Middle frontal gyrus (tissue), 1 donor: ENCODE results near the gene CINP.
"Not testable (repeated sequence)": the region's sequence is repeated elsewhere in the genome, so short reads cannot be mapped to it uniquely, and the experiment has no call there.

Experiments
- DNase-seq: peaks from one replicate; pipeline ENCODE4 v3.0.0-alpha.2; 2015; ENCODE audit warnings: low spot score; ENCODE audit errors: extremely low spot score

Gene CINP

DNA sequence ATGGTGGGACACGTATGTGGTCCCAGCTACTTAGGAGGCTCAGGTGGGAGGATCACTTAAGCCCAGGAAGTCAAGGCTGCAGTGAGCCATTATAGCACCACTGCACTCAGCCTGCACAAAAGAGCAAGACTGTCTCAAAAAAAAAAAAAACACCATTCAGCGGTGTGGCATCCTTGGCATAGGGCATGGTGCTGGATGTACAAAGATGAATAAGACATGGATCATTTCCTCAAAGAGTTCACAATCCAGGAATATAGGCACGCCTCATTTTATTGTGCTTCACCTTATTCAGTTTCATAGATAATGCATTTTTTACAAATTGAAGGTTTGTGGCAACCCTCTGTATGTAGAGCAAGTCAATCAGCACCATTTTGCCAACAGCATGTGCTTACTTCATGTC lies 6.4 kb downstream of the CINP start:
- no peak for DNase-seq

DNA sequence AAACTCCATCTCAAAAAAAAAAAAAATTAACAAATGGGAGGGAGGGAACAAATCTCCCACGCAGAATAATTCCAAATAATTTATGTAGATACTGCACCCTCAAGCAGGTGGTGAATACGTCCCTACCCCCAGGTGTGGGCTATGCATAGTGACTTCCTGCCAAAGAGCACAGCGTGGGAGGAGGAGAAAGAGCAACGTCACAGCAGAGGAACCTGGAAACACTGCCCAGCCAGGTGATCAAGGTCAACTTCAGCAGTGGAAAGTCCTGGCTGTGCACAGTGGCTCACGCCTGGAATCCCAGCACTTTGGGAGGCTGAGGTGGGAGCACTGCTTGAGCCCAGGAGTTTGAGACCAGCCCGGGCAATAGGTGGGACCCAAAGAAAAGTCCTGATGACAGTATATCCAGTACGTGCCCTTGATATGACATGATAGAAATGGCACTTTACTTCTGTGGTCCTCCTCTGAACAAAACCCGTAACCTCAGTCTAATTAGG lies 9.5 kb downstream of the CINP start:
- no peak for DNase-seq

DNA sequence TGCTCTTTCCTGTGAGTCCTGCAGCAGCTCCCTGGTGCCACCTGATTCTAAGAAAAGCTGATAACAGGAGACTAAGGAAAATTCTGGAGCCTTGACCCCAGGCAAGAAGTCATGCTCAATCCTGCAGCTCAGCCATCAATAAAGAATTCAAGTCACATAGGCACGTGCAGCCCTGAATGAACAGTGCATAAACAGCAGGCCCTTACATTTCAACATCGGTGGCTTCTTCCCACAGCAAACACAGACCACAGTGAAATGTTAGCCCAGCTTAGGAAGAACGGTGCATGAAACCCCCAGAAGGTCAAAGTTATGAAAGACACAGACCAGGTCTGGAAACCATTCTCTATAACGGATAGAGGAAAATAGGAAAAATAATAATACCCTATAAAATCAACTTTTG lies 10.5 kb downstream of the CINP start:
- DNase-seq, result no peak

DNA sequence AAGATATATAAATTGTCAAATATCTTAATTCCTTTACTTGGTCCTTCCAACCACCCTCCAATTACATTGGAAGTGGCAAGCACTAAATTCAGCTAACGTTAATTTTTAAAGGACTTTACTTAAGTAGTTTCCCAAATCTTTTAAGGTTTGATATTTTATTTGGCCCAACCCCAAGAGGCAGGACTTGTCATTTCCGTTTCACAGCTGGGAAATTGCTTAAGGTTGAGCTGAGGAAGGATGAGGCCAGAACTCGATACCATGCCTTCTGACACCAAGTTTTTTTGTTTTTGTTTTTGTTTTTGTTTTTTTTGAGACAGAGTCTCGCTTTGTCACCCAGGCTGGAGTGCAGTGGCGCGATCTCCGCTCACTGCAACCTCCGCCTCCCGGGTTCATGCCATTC lies 11.1 kb downstream of the CINP start:
- DNase-seq, result not testable (repeated sequence)

DNA sequence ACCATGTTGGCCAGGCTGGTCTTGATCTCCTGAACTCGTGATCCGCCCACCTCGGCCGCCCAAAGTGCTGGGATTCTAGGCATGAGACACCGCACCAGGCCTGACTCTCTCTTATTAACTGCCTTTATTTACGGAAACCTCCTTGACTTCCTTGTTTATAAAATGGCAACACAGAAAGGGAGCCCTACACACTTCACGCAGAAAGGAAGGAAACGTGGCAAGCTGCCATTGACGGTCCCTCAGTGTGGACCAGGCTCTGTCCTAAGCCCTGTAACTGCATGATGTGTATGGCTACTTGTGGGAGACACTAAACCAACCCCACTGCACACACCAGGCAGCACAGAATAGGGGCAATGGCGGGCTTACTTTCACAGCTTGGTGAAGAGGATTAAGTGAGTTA lies 11.7 kb downstream of the CINP start:
- DNase-seq, result no peak

DNA sequence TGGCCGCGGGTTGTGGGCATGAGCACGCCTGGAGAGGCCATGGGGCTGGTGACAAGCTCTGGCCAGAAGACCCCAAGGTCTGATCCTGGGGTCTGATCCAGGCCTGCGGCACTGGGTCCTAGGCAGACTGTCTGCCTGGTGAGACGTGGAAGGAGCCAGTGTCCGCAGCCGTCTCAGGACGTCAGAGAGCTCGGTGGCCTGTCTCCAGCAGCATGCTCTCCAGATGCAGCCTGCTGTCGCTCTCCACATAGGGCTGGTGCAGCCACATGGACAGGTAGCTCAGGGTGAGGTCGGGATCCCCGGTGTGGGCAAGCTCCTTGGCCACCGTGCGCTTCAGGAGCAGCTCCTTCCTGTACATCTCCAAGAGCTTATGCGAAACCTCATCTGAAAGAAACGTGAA lies 14.3 kb downstream of the CINP start:
- DNase-seq, result no peak

DNA sequence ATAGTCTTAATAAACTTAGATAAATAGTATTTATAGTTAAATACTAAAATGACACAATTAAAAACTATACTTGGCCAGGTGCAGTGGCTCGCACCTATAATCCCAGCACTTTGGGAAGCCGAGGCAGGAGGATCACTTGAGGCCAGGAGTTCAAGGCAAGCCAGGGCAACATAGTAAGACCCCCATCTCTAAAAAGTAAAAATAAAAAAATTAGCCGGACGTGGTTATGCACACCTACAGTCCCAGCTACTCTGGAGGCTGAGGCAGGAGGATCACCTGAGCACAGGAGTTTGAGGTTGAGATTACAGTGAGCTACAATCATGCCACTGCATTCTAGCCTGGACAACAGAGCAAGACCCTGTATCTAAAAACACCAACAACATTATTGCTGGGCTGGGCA lies 16.0 kb downstream of the CINP start:
- no peak for DNase-seq

DNA sequence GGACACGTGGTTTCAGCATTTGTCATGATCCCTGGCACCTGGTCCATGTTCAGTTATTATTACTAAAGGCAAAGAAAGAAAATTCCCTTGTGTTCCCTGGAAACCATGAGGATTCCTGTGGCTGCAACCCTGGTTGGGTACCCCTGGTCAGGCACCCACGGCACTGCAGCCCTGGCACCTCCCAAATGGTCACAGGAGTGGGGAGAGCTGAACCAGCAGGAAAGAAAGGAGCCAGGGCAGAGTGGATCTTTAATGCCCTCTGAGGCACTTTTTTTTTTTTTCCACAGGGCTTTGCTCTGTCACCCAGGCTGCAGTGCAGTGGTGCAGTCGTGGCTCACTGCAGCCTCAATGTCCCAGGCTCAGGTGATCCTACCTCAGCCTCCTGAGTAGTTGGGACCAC lies 17.5 kb downstream of the CINP start:
- no peak for DNase-seq

DNA sequence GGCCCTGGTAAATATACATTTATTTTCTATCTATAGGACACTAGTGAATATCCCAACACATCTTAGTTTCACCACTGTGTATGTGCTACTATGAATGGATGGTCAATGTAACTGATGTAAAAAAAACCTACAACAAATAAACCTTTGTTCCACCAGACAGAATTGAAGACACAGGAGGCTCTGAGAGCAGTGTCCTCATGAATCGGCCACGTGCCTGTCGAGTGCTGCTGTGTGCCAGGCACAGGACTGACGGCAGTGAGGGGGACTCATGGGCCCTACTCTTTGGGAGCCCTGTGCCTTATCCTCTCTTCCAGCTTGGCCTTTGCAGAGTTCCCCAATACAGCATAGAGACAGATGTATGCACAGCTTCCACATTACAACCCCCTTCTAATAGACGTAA lies 18.2 kb downstream of the CINP start:
- DNase-seq, result peak; percentile 59

DNA sequence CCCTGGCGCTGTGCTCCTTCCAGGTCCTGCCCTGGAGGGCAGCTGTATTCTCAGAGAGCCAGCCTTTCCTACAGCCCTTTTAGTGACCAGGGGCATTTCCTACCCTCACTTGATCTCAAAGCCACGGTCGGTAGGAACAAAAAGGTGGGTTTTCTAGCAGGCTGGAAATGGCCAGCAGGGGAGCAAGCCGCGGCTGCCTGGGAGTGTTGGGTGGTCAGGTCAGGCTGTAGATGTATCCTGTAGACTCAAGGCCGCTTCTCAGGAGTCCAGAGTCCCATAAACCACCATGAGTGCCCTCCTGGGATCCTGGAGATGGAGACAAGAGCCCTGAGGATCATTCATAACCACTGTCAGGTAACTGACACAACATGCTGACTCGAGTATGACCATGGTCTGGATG lies 18.6 kb downstream of the CINP start:
- DNase-seq, result no peak

DNA sequence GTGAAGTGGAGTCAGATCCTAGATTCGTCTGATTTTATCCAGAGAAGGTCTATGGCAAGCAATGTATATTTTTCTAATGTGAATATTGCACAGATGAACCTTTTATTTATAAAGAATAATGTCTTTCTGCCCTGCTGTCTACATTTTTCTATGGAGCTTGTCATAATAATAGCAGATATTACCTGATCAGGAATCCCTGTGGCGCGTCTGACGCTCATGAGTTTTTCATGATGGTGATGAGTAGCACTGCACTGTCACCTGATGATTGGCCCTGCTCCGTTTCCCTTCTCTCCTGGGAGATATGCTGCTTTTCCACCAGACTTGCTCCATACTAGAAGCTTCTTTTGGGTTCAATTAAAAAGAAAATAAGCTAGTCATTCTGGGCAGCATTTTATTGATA lies 20.5 kb downstream of the CINP start:
- DNase-seq, result no peak

DNA sequence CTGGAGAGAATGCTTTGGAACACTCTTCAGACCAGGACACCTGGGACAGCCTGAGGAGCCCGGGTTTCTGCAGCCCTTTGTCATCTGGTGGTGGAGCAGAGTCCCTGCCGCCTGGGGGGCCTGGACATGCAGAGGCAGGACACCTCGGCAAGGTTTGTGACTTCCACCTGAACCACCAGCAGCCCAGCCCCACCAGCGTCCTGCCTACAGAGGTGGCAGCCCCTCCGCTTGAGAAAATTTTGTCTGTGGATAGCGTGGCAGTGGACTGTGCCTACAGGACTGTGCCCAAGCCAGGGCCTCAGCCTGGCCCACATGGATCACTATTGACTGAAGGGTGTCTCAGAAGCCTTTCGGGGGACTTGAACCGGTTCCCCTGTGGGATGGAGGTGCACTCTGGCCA lies 21.1 kb downstream of the CINP start:
- DNase-seq, result no peak

DNA sequence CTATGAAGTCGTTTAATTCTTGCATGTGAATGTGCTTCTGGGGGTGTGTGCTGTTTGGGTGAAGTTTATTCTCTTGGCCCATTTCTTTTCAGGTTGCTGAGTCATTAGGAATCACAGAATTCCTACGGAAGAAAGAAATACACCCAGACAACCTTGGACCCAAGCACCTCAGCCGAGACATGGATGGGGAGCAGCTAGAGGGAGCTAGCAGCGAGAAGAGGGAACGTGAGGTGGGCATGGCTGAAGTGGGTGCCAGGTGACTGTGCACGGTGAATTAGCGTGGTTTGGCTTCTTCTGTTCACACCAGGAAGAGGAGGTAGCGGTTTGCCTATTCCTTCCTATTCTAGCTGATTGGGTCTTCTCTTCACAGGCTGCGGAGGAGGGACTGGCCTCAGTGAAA lies 24.0 kb downstream of the CINP start:
- DNase-seq, result no peak

DNA sequence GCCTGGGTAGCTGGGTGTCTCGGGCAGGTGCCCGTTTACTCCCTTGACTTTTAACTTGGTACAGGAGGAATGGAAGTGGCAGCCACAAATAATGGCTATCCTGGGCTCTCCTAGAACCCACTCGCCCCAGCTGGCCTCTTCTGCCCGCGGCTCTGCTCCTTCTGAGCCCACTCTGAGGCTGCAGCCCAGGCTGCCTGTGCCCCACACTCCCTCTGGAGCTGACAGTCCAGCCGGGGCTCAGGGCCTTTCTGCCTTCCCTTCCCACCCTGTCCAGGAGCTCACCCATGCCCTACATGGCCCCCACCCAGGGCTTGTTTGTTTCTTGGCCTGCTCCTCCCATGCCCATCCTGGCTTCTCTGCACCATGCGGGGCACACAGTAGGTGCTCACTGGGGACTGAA lies 27.5 kb downstream of the CINP start:
- no peak for DNase-seq

DNA sequence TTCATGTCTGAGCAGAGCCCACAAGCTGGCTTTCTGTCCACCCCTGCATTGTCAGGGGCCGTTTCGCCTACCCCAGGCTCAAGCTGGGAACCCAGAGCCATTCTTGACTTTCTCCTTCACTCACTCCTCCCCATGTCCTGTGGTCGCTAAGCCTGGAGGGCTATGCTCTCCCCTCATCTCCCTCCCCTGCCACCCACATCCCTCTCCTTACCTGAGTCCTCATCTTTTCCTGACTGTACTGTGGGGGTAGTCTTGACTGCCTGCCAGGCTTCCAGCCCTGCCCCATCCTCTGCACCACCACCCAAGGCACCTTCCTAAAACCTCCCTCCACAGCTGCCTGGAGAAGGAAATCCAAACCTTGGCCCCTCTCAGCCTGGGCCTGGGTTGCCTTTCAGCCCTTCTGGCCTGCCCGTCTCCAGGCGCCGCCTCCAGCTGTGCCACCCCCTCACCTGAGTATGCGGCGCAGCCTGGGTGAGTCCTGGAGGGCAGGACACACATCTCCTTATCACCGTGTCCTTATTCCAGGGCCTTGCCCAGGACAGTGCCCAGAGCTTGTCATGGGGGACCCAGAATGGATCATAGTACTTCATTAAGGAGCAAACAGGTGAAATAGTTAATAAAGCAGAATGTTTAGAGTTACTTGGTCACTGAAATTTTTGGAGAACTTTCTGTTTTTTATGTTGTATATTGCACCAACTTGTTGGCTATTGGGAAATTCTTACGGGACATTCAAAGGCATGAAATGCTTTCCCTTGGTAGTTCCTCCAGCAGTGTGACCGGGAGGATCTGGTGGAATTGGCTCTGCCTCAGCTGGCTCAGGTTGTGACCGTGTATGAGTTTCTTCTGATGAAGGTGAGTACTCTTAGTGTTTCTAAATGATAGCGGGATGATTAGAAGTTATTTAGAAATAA lies 28.6 kb downstream of the CINP start:
- no peak for DNase-seq

DNA sequence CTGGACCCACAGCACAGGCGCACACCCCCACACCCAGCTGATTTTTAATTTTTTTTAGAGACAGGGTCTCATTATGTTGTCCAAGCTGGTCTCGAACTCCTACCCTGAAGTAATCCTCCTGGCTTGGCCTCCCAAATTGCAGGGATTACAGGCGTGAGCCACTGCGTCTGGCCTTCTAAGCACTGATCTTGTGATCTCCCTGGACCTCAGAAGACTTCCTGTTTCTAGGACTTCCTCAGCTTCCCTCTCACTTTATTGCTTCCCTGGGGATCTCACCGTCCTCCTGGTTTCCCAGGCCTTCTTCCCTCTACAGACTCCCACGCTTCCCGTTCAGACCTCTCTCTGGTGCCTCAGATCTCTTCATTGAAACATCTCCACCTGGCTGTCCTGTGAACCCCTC lies 29.3 kb downstream of the CINP start:
- no peak for DNase-seq

DNA sequence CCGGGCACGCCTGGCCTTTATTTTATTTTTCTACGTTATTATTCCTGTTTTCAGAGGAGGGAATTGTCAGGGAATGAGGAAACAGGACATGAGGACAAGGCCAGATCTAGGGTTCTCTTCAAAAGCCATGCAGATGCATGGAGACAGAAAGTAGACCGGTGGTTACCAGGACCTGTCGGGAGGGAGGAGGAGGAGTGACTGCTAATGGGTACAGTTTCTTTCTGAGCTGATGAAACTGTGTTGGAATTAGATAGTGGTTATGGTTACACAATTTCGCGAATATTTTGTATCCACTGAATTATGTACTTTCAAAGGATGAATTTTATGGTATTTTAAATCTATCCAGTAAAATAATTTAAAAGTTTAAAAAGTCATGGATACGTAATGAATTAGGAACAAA lies 31.9 kb downstream of the CINP start:
- DNase-seq, result no peak

DNA sequence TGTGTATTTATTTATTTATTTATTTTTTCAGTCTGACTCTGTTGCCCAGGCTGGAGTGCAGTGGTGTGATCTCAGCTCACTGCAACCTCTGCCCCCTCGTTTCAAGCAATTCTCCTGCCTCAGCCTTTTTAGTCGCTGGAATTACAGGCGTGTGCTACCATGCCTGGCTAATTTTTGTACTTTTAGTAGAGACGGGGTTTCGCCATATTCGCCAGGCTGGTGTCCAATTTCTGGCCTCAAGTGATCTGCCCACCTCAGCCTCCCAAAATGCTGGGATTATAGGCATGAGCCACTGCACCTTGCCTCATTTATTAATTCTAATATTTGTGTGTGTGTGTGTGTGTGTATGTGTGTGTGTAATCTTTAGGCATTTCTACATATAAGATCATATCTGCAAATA lies 33.3 kb downstream of the CINP start:
- DNase-seq, result not testable (repeated sequence)

DNA sequence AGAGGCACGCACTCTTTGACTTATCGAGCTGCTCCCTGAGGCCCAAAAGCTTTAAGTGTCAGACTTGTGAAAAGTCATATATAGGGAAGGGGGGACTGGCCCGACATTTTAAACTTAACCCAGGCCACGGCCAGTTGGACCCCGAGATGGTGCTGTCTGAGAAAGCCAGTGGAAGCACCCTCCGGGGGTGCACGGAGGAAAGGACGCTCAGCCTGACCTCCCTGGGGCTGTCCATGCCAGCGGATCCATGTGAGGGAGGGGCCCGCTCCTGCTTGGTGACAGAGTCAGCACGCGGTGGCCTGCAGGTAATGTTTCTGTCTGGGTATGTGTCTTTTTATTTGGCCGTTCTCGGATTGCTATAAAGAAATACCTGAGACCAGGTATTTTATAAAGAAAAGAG lies 36.1 kb downstream of the CINP start:
- no peak for DNase-seq

DNA sequence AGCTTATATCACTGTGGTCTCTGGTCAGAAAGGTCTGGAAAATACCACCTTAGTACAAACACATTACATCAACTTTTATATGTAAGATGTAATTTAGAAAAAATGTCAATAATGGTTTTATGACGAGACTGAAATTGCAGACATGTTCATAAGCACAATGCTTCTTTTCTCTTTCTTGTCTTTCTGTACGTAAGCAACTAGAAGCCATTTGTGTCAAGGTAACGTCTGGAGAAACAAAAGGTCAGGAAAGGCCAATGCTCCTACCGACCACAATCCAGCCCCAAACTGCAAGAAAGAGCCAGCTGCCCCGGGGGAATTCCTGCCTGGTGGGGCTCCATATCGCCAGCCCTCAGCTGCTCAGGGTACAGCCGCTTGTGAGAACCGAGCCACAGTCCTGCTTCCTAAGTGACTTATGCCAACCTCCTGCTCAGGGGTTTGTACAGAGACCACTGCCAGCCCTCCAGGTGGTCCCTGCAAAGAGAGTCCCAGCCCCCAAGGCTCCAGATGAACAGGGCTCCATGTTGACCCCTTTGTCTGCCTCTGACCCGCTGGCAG lies 36.8 kb downstream of the CINP start:
- no peak for DNase-seq

DNA sequence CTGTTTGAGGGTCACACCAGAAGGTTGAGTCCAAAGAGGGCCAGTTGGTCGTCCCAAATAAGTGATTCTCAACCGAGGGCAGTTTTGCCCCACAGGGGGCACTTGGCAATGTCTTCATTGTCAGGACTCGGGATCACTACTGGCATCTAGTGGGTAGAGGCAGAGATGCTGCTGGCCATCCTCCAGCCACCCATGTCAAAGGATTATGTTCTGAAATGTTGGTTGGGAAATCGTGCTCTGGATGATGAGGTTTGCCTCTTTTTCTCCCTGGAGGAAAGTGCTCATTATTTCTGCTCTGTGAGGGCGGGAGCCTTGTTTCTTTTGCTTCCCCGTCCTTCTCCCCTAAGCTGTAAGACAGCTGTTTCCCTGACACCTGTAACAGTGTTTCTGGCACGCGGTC lies 39.6 kb downstream of the CINP start:
- no peak for DNase-seq

DNA sequence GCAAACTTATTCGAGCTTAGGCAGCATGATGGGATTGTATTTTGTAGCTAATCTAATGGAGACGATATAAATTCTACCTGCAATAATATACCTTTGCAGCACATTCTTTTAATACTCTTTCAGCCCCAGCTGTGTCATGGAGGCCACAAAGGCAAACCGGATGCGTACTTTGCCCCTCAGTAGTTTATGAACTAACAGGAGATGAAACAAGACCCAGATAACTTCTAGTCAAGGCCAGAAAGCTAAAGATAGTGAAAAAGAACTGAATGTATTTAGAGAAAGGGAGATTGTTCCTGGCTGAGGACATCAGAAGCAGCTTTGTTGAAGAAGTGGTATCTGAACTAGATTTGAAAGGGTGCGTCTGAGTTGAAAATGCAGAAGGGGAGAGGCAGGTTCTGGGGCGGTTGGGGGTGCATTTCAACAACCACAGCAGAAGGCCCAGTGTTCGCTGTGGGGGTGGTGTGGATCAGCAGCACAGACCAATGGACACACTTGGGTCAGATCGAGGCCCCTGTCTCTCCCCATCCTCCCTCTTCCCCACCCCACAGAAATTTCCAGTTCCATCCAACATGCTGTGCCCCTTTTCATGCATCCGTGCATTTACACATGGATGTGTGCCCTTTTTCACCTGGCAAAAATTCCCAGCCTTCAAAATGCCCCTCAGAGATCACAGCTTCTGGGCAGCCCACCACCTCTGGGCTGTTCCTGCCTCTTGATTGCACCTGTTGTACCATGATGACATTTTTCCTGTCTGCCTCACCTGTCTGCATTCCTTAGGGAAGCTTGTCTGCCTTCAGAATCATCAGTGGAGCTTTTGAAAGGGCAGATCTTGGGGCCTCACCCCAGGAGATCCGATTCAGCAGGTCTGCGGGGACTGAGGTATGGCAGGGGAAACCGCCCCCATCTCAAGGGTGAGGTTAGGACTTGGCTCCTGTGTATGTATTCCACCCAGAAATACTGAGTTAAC lies 41.0 kb downstream of the CINP start:
- no peak for DNase-seq
